ENCODE results near the gene TAOK2. TPM values are rescaled to one million over a fixed set of nuclear protein-coding genes. Genes with fewer than 3 reads are reported as not detected.

Gene TAOK2
- total RNA-seq, result 57.6 and 60.2 TPM in 2 replicates

DNA sequence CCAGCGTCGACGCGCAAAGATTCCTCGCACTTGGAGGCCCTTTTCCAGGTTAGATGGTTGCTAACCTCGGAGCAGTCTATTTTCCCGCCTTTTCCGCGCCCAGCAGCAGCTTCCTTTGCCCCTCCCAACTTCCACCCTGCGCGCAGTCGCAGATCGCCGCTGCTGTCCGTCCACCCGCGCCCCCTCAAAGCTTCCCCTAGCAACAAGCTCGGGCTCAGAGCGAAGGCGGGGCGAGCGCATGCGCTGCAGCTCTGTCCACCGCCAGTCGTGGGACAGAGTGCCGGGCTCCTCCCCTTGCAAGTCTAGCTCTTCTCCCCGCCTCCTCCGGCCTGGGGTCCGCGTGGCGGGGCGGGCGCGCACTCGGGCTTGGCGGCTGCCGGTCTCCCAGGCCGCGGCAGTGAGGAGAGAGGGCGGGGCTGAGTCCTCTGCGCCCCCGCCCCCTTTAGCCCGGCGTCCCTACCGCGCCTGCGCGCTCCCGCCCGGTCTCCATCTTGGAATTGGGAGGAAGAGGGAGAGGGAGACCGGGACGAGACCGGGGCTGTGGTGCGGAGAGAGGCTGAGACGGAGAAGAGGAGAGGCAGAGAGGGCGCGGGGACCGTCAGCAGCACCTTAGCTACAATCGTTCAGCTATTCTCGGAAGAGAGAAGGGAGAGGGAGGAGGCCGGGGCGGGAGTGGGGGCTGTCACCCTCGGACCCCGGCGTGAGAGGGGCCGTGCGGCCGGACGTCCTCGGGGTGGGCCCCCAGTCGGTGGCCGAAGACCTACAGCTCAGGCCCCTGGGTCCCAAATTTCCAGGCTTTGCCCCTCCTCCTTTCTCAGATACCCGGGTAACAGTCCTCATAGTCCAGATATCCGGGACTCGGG, at the start of gene TAOK2:
Gene TAOK2, plus strand, starts transcription at position 485 of the 863 bp plus-strand sequence. CDS start 3,905 bp downstream, outside the sequence.

GRCh38 chr16:29925781-29926710, 47.6 kb upstream of the TAOK2 start, which contains the start of gene KCTD13:
Gene KCTD13, minus strand, starts transcription at chr16:29926226. Its CDS starts 193 bp downstream, at chr16:29926033.

DNA sequence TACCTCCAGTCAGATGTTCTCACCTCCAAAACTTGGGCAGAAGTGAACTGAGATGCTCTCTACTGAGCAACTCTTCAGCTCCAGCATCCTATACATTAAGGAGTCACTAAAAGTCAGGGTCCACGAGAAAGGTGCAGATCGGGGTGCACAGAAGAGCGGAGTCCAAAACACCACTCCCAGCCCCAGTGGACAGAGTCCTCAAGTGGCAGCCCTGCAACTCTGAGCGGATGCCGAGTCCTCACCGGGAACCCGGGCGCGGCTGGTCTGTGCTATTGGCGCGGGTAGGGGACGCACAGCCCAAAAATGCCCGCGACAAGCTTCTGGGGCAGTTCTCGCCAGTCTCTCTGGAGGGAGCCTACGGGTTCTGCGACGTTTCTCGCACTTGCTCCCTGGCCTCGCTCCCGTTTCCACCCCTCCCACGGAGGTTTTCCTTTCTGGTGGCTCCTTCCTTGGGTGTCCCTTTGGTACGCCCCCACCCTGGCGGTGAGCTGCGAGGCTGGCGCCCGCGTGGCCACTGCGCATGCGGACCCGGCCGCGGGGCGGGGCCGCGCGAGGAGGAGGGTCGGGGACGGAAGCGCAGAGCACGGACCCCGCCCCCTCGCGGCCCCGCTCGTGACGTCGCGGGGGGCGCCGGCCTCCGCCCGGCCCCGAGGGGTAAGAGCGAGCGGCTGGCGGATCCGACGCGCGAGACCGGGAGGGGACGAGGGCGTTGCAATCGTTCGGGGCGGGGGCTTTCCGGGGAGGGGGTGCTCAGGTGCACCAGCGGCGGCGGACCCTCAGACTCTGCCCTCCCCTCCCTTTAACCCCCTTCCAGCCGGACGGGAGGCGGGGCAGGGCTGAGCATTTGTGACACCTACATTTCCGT, 12.0 kb upstream of the TAOK2 start, which contains the start of gene TMEM219:
Gene TMEM219, plus strand, starts transcription at position 601 of the 865 bp plus-strand sequence. CDS start 1,065 bp downstream, outside the sequence.

DNA sequence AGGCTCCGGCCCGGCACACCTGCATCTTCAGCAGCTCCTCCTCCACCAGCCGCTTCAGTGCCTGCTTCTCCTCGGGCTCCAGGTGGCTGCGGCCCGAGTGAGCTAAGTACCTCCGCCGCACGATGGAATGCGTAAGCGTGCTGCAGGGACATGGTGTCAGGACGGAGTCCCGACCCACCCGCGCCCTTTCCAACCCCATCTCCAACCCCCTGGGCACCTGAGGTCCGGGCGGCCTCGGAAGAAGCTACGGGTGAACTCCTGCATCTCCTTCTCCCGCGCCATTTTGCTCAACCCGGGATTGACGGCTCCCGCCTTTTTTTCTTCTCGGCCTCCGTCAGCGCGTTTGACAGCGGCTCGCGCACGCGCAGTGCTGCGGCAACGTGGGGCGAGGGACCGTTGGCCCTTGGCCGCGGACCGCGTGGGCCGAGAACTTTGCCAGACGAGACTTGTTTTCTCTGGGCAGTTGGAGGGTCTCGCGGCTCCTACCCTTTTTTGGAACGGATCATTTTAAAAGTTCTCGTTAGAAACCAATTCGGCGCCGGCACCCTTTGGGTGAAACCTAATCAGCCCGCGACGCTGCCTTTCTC, 21.7 kb downstream of the TAOK2 start, which contains the start of gene HIRIP3:
Gene HIRIP3, minus strand, starts transcription at position 294 of the 587 bp plus-strand sequence. Its CDS starts 12 bp downstream, at position 282.

GRCh38 chr16:29995911-29996765, 22.5 kb downstream of the TAOK2 start, which contains the start of gene INO80E:
Gene INO80E, plus strand, starts transcription at chr16:29996241. Its CDS starts 70 bp downstream, at chr16:29996311.

GRCh38 chr16:30010844-30011713, 37.4 kb downstream of the TAOK2 start, which contains the start of gene DOC2A:
Gene DOC2A, minus strand, starts transcription at chr16:30011027. Its CDS starts 805 bp downstream, at chr16:30010222.

GRCh38 chr16:30022887-30023286, 49.2 kb downstream of the TAOK2 start, which contains the start of gene C16orf92:
Gene C16orf92, plus strand, starts transcription at chr16:30023198. Its CDS starts 143 bp downstream, at chr16:30023341.

DNA sequence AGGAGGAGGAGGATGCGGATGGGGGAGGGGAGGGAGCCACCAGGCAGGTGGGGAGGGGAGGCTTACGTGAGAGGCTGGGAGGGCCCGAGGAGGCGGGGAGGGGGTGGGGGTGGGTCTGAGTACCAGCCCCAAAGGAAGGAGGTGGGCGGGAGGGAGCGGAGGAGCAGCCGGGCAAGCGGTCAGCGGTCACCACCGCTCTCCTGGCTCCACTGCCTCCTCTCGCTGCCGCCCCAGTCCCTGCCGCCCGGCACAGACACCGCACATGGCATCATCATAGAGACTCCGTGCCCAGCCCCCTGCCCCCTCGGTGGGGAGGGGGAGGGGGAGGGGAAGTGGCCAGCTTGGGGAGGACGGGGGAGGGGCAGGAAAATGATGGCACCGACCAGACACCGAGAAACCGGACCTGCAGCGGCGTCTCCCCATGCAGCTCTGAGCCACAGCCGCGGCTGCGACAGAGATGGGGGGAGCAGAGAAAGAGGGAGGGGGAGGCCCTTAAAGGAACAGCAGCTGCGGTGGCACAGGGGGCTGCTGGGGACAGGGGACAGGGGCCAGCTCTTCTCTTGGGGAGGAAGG, 57.3 kb downstream of the TAOK2 start, which contains the start of gene TLCD3B:
Gene TLCD3B, minus strand, starts transcription at position 431 of the 573 bp plus-strand sequence. CDS start 744 bp downstream, outside the sequence.

Other genes starting within 250 kb of the TAOK2 start
- gene C16orf54, start 227.9 kb upstream of the TAOK2 start, total RNA-seq, result not detected in 2 replicates
- not detected in 2 replicates for gene ZG16, start 195.6 kb upstream of the TAOK2 start, total RNA-seq
- gene KIF22, start 183.1 kb upstream of the TAOK2 start, total RNA-seq, result 9.8 and 11.4 TPM in 2 replicates
- 166 and 199 TPM in 2 replicates for gene MAZ, start 167.3 kb upstream of the TAOK2 start, total RNA-seq
- 1.2 and 1.8 TPM in 2 replicates for gene PRRT2, start 161.7 kb upstream of the TAOK2 start, total RNA-seq
- gene PAGR1, start 157.7 kb upstream of the TAOK2 start, total RNA-seq, result 11.6 and 13.3 TPM in 2 replicates
- 320 and 476 TPM in 2 replicates for gene MVP, start 153.4 kb upstream of the TAOK2 start, total RNA-seq
- 101 and 114 TPM in 2 replicates for gene CDIPT, start 110.6 kb upstream of the TAOK2 start, total RNA-seq
- 65.5 and 78.6 TPM in 2 replicates for gene SEZ6L2, start 74.3 kb upstream of the TAOK2 start, total RNA-seq
- gene ASPHD1, start 73.4 kb upstream of the TAOK2 start, total RNA-seq, result 8.8 and 12.8 TPM in 2 replicates
- 7.3 and 12.1 TPM in 2 replicates for gene KCTD13, start 47.6 kb upstream of the TAOK2 start, total RNA-seq
- 81.6 and 84.1 TPM in 2 replicates for gene TMEM219, start 11.8 kb upstream of the TAOK2 start, total RNA-seq
- 5.6 and 5.9 TPM in 2 replicates for gene HIRIP3, start 21.7 kb downstream of the TAOK2 start, total RNA-seq
- 15.2 and 23.6 TPM in 2 replicates for gene INO80E, start 22.4 kb downstream of the TAOK2 start, total RNA-seq
- gene DOC2A, start 37.2 kb downstream of the TAOK2 start, total RNA-seq, result 0.20 and 0.33 TPM in 2 replicates
- not detected in 2 replicates for gene C16orf92, start 49.3 kb downstream of the TAOK2 start, total RNA-seq
- gene TLCD3B, start 57.4 kb downstream of the TAOK2 start, total RNA-seq, result 0.10 and 0.26 TPM in 2 replicates
- 1,333 and 1,606 TPM in 2 replicates for gene ALDOA, start 91.9 kb downstream of the TAOK2 start, total RNA-seq
- 124 and 137 TPM in 2 replicates for gene PPP4C, start 102.1 kb downstream of the TAOK2 start, total RNA-seq
- 0.13 and 0.20 TPM in 2 replicates for gene TBX6, start 118.1 kb downstream of the TAOK2 start, total RNA-seq
- gene YPEL3, start 122.3 kb downstream of the TAOK2 start, total RNA-seq, result 13.8 and 27.0 TPM in 2 replicates
- gene GDPD3, start 139.7 kb downstream of the TAOK2 start, total RNA-seq, result 0.76 and 1.3 TPM in 2 replicates
- gene MAPK3, start 149.4 kb downstream of the TAOK2 start, total RNA-seq, result 36.8 and 39.5 TPM in 2 replicates
- gene CORO1A, start 209.7 kb downstream of the TAOK2 start, total RNA-seq, result 0.20 and 0.33 TPM in 2 replicates
- 8.5 and 19.2 TPM in 2 replicates for gene BOLA2B, start 219.8 kb downstream of the TAOK2 start, total RNA-seq
- gene SLX1A, start 220.0 kb downstream of the TAOK2 start, total RNA-seq, result 15.0 and 25.2 TPM in 2 replicates
- gene SULT1A3, start 225.4 kb downstream of the TAOK2 start, total RNA-seq, result 2.2 and 4.0 TPM in 2 replicates

Data from smooth muscle cell of the pulmonary artery (primary cell).